ENCODE measurements around the gene CDCA4. TPM values are rescaled to one million over a fixed set of nuclear protein-coding genes. Genes with fewer than 3 reads are reported as not detected.

Gene CDCA4
- total RNA-seq, 1 donor from 2014 or later, result 2.0 TPM

GRCh38 chr14:105049753-105050550, 29.1 kb upstream of the CDCA4 start:
- Histone ChIP-seq H3K4me3 (no peak overlapping the region), H3K36me3 (no peaks in the 10 kb centered on the region), H3K4me1 (peaks cover 3% of the 10 kb centered on the region), H3K9me3 (replicated peaks) (no peaks in the 10 kb centered on the region), H3K27me3 (ENCODE audit: low read depth) (peaks cover 47% of the 10 kb centered on the region), H3K27ac (replicated peaks) (no peak overlapping the region)
- TF ChIP-seq CTCF (IDR thresholded peaks at IDR 0.05; ENCODE audit: borderline replicate concordance), result no peak
- DNase-seq, result no peak
- intact Hi-C loops (cut with micrococcal nuclease), result no loop called here

- H3K36me3 ChIP-seq, result no peaks in the 10 kb centered on the region
- no peak overlapping the region for H3K27ac ChIP-seq (replicated peaks)
- DNase-seq, result no peak
- TF ChIP-seq CTCF (IDR thresholded peaks at IDR 0.05; ENCODE audit: borderline replicate concordance), result no peak
- no peak overlapping the region for H3K4me3 ChIP-seq
- no peaks in the 10 kb centered on the region for H3K9me3 ChIP-seq (replicated peaks)
- H3K27me3 ChIP-seq (ENCODE audit: low read depth), result peaks cover 68% of the 10 kb centered on the region
- peaks cover 3% of the 10 kb centered on the region for H3K4me1 ChIP-seq
- intact Hi-C loops (cut with micrococcal nuclease), result no loop called here
These were observed 26.6 kb upstream of the CDCA4 start for GRCh38 chr14:105047283-105048016.

GRCh38 chr14:105046891-105047282, 26.0 kb upstream of the CDCA4 start:
- intact Hi-C loops (cut with micrococcal nuclease), result no loop called here
- Histone ChIP-seq H3K9me3 (replicated peaks) (no peaks in the 10 kb centered on the region), H3K4me3 (no peak overlapping the region), H3K36me3 (no peaks in the 10 kb centered on the region), H3K27ac (replicated peaks) (no peak overlapping the region), H3K4me1 (peaks cover 3% of the 10 kb centered on the region), H3K27me3 (ENCODE audit: low read depth) (peaks cover 68% of the 10 kb centered on the region)
- no peak for TF ChIP-seq CTCF (IDR thresholded peaks at IDR 0.05; ENCODE audit: borderline replicate concordance)
- DNase-seq, result no peak

GRCh38 chr14:105045710-105046326, 24.9 kb upstream of the CDCA4 start:
- H3K27ac ChIP-seq (replicated peaks), result no peak overlapping the region
- H3K4me1 ChIP-seq, result peaks cover 3% of the 10 kb centered on the region
- no peaks in the 10 kb centered on the region for H3K9me3 ChIP-seq (replicated peaks)
- no peaks in the 10 kb centered on the region for H3K36me3 ChIP-seq
- no peak overlapping the region for H3K4me3 ChIP-seq
- TF ChIP-seq CTCF (IDR thresholded peaks at IDR 0.05; ENCODE audit: borderline replicate concordance), result peak; percentile 100
- intact Hi-C loops (cut with micrococcal nuclease), result no loop called here
- H3K27me3 ChIP-seq (ENCODE audit: low read depth), result peaks cover 77% of the 10 kb centered on the region
- peak; percentile 89 for DNase-seq

- H3K4me1 ChIP-seq, result no peaks in the 10 kb centered on the region
- H3K4me3 ChIP-seq, result no peak overlapping the region
- no peak for DNase-seq
- intact Hi-C loops (cut with micrococcal nuclease), result no loop called here
- no peak overlapping the region for H3K27ac ChIP-seq (replicated peaks)
- peaks cover 75% of the 10 kb centered on the region for H3K27me3 ChIP-seq (ENCODE audit: low read depth)
- no peaks in the 10 kb centered on the region for H3K9me3 ChIP-seq (replicated peaks)
- H3K36me3 ChIP-seq, result no peaks in the 10 kb centered on the region
- TF ChIP-seq CTCF (IDR thresholded peaks at IDR 0.05; ENCODE audit: borderline replicate concordance), result no peak
These were observed 22.8 kb upstream of the CDCA4 start for GRCh38 chr14:105043641-105044040.
